22Rv1 (cell line): ENCODE data around the gene INPP5A.

ENCODE experiments used
- CTCF ChIP-seq: fragments of 450-650 bp; IDR thresholded peaks from 2 replicates; pipeline ENCODE4 v1.5.1; 2017; ENCODE audit warnings: mild to moderate bottlenecking
- ZFX ChIP-seq: fragments of 450-650 bp; IDR thresholded peaks from 2 replicates; pipeline ENCODE4 v1.6.1; 2017; ENCODE audit warnings: antibody characterized with exemption, borderline replicate concordance

DNA sequence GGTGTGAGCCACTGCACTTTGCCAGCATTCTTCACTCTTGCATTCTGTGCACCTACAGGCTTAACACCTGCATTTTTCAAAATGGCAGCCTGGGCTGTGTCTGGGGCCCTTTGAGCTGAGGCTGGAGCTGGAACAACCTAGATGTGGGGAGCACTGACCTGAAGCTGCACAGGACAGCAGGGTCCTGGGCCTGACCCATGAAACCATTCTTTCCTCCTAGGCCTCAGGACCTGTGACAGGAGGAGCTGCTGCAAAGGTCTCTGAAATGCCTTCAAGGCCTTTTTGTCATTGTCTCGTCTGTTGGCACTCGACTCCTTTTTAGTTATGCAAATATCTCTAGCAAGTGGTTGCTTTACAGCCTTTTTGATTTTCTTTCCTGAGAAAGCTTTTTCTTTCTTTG lies 82.3 kb downstream of the INPP5A start:
- TF ChIP-seq CTCF (no peak), ZFX (no peak)
